HG03095 (cell line): ENCODE measurements around the gene GYPB.
A peak's percentile ranks its signal among the peaks of the same experiment; 100 is the strongest.
"Not testable (repeated sequence)": the region's sequence is repeated elsewhere in the genome, so short reads cannot be mapped to it uniquely, and the experiment has no call there.

Experiments used
- ATAC-seq: cut with Tn5 transposase; IDR thresholded peaks from one replicate; pipeline ENCODE4 v1.9.1; 2021; ENCODE audit warnings: moderate library complexity; ENCODE audit not compliant: unreplicated experiment

GYPB gene

DNA sequence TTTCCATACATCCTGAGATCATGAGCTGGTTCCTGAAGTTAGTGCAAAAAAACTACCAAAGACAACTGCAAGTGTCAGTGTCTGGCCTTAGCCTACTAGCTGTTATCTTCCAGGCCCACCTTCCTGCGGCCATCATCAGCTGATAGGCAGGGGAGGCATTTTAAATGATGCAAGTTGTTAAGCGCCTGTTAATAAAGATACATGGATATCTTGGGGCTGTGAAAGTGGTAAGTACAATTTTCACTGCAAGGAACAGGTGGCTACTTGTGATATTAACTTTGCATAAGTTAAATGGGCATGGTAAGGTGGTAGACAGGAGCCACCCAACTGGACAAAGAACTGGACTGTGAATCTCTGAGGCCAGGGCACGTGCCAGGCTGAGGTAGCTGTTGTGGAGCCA, at the start of gene GYPB:
Gene GYPB, minus strand, starts transcription at position 104 of the 400 bp plus-strand sequence. Its CDS starts 93 bp downstream, at position 11.
- ATAC-seq = not testable (repeated sequence)

- not testable (repeated sequence) for ATAC-seq
Measured at GRCh38 chr4:144061556-144061955, 42.4 kb upstream of the GYPB start.

DNA sequence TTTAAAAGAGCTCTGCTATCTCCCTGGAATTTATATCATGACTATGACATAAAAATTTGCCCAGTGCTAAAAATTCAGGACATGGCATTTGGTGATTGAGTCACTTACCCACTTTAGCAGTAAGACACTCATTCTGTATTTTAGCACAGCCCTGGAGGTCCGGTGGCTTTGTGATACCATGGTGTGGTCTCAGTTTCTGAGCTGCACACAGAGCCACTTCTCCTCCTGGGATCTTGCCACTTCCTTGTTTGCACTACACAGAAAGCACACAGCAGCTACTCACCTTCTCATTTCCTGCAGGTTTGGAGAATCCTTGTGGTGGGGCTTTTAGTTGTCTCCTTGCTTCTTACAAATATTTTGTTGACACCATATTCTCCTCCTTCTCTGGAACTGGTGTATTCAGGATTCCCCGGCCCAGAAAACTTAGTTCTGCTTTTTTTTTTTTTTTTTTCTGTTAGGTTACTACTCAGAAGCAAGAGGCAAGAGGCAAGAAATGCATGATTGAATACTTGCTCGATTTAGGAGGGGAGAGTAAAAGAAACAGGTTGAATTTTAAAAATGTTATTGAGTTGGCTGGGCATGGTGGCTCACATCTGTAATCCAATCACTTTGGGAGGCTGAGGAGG, 41.2 kb upstream of the GYPB start:
- ATAC-seq = not testable (repeated sequence)

- ATAC-seq = no peak
Measured at GRCh38 chr4:144056800-144057199, 37.6 kb upstream of the GYPB start.

DNA sequence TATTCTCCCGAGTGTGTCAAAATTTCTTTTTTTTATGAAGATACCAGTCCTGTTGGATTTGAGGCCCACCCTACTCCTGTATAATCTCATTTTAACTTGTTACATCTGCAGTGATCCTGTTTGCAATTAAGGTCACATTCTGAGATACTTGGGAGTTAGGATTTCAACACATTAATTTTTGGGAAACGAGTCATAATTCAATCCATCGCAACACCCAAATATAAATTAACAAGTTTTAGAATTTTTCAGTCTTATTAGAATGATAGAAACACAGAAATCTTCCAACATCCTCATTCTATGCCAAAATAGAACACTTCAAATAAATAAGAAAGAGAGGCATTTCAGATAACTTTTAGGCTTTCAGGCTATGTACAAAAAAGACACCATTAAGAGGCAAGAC, 36.2 kb upstream of the GYPB start:
- not testable (repeated sequence) for ATAC-seq

GRCh38 chr4:144051494-144051893, 32.3 kb upstream of the GYPB start:
- not testable (repeated sequence) for ATAC-seq

GRCh38 chr4:144050631-144051030, 31.5 kb upstream of the GYPB start:
- not testable (repeated sequence) for ATAC-seq

- not testable (repeated sequence) for ATAC-seq
Measured at GRCh38 chr4:144049495-144050424, 30.6 kb upstream of the GYPB start.

GRCh38 chr4:144044936-144045335, 25.8 kb upstream of the GYPB start:
- ATAC-seq = not testable (repeated sequence)

DNA sequence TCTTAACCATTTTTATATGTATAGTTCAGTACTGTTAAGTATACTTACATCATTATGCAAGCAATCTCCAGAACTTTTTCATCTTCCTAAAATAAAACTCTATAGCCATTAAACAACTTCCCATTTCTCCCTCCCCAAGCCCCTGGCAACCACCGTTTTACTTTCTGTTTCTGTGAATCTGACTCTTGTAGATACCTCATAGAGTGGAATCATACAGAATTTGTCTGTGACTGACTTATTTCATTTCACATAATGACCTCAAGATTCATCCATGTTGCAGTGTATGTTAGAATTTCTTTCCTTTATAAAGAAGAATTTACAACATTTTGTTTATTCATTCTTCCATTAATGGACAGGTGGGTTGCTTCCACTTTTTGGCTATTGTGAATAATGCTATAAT, 13.4 kb upstream of the GYPB start:
- ATAC-seq = not testable (repeated sequence)

- not testable (repeated sequence) for ATAC-seq
Measured at GRCh38 chr4:144031875-144032274, 12.7 kb upstream of the GYPB start.

- not testable (repeated sequence) for ATAC-seq
Measured at GRCh38 chr4:144031369-144031768, 12.2 kb upstream of the GYPB start.

DNA sequence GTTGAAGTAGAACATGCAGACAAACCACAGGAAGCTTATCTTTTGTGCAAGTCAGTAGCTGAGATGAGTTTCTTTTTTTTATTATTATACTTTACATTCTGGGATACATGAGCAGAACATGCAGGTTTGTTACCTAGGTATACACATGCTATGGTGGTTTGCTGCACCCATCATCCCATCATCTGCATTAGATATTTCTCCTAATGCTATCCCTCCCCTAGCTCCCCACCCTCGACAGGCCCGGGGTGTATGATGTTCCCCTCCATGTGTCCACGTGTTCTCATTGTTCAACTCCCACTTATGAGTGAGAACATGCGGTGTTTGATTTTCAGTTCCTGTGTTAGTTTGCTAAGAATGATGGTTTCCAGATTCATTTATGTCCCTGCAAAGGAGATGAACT, 11.5 kb upstream of the GYPB start:
- not testable (repeated sequence) for ATAC-seq

- not testable (repeated sequence) for ATAC-seq
Measured at GRCh38 chr4:144026682-144027081, 7.5 kb upstream of the GYPB start.

GRCh38 chr4:144024399-144025053, 5.3 kb upstream of the GYPB start:
- not testable (repeated sequence) for ATAC-seq

DNA sequence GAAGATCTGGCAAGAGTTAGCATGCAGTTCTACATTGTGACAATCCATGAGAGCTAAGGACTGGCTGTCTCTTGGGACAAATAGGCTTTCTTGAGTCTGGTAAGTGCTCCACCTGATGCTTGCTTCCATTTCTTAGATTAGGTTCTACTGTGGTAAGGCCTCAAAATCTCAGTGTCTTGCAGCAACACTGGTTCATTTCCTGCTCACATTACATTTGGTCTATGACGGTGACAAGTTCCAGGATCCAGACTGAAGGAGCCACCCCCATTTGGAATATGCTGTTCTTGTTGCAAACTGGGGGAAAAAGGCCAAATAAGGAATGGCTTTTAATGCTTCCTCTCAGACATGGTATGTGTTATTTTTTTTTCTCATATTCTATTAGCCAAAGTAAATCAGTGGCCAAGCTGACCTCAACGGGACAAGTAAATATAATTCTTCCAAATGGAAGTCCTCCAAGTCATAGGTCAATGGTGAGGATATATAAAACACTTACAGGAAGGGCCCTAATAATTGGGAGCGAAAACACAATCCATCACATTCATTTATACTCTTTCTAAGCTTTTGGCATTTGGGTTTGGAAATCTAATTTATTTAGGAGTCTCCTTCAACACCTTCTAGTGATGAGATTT, 3.7 kb upstream of the GYPB start:
- ATAC-seq = not testable (repeated sequence)

- peak; percentile 80 for ATAC-seq
Measured at GRCh38 chr4:144021336-144021990, 2.3 kb upstream of the GYPB start.

GRCh38 chr4:144018223-144019000, 768 bp downstream of the GYPB start:
- not testable (repeated sequence) for ATAC-seq

DNA sequence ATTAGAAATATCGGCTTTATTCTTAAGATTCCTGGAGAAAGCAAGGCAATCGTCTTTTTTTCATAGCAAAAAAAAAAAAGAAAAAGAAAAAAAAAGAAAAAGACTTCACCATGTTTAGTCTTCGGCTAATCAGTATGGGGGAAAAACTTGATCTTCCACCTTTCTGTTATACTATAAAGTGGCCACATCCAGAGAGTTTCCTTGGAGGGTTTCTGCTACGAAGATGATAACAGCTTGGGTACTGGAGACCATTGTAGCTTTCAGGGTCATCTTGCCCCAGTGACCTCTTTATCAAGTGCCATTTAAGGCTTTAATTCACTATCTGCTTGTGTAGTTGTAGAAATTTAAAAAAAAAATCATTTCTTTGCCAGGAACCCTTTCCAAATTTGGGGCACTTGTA, 1.9 kb downstream of the GYPB start:
- ATAC-seq = not testable (repeated sequence)
